ENCODE data around the gene RORC.

The RORC gene

DNA sequence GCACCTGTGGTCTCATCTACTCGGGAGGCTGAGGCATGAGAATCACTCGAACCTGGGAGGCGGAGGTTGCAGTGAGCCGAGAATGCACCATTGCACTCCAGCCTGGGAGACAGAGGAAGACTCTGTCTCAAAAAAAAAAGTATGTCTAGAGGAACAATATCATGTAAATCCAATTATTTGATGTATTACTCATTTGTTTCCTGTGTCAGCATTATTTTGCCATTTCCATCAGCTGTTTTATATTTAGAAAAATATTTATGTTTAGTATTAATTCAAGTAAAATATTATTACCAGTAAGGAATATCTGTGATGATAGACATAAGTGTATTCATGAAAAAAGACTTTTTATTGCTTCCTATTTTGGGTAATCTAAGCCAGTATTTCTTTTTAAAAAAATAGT, 54.3 kb downstream of the RORC start:
- H3K4me3 ChIP-seq (ENCODE audit: low read length), result no peak overlapping the region
- no peaks in the 10 kb centered on the region for H3K9me3 ChIP-seq (replicated peaks; ENCODE audit: insufficient read depth, low read length)
- peaks cover 17% of the 10 kb centered on the region for H3F3A ChIP-seq (ENCODE audit: insufficient read depth, low read length)
- H3K27me3 ChIP-seq (replicated peaks; ENCODE audit: insufficient read depth, low read length), result no peaks in the 10 kb centered on the region
- no peak overlapping the region for H2AFZ ChIP-seq (ENCODE audit: low read length)
- H4K20me1 ChIP-seq (ENCODE audit: insufficient read depth, low read length), result no peaks in the 10 kb centered on the region
- peaks cover 31% of the 10 kb centered on the region for H3K4me1 ChIP-seq (ENCODE audit: low read length)
- H3K36me3 ChIP-seq (replicated peaks; ENCODE audit: insufficient read depth, low read length), result no peaks in the 10 kb centered on the region
- no peak for DNase-seq
- H3K9me2 ChIP-seq (replicated peaks; ENCODE audit: insufficient read depth, low read length), result no peaks in the 10 kb centered on the region
- no peak overlapping the region for H3K4me2 ChIP-seq (ENCODE audit: low read depth, low read length)
- no peak overlapping the region for H3K9ac ChIP-seq (ENCODE audit: low read length)
- no peak overlapping the region for H3K27ac ChIP-seq (ENCODE audit: low read length)
- H3K79me2 ChIP-seq (ENCODE audit: low read length), result no peaks in the 10 kb centered on the region
- TF ChIP-seq EZH2 (optimal IDR thresholded peaks at IDR 0.05; ENCODE audit: low read depth, low read length), result no peak
- TF ChIP-seq, protein P1, sequence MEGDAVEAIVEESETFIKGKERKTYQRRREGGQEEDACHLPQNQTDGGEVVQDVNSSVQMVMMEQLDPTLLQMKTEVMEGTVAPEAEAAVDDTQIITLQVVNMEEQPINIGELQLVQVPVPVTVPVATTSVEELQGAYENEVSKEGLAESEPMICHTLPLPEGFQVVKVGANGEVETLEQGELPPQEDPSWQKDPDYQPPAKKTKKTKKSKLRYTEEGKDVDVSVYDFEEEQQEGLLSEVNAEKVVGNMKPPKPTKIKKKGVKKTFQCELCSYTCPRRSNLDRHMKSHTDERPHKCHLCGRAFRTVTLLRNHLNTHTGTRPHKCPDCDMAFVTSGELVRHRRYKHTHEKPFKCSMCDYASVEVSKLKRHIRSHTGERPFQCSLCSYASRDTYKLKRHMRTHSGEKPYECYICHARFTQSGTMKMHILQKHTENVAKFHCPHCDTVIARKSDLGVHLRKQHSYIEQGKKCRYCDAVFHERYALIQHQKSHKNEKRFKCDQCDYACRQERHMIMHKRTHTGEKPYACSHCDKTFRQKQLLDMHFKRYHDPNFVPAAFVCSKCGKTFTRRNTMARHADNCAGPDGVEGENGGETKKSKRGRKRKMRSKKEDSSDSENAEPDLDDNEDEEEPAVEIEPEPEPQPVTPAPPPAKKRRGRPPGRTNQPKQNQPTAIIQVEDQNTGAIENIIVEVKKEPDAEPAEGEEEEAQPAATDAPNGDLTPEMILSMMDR (IDR thresholded peaks at IDR 0.05; ENCODE audit: low read length), result no peak
- no peak for TF ChIP-seq EZH2phosphoT487 (IDR thresholded peaks at IDR 0.05; ENCODE audit: low read length)

DNA sequence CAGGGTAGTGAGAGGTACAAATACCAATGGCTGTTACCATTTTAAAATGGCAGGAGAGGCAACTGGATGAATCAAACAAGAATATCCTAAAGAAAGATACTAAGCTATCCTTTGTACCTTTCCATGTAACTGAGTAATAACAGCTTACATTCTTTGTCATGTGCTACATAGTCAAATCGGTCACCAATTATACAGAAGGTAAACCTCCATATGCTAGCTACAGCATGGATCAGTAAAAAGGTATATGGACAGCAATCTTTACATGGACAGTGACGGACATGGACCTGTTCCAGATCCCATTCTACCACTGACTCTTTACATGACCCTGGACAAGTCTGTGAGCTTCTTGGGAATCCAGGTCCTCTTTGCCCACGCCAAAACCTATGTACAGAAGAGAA, 54.9 kb downstream of the RORC start:
- Histone ChIP-seq H2AFZ (ENCODE audit: low read length) (no peak overlapping the region), H3K9me2 (replicated peaks; ENCODE audit: insufficient read depth, low read length) (no peaks in the 10 kb centered on the region), H3K9me3 (replicated peaks; ENCODE audit: insufficient read depth, low read length) (no peaks in the 10 kb centered on the region), H3F3A (ENCODE audit: insufficient read depth, low read length) (peaks cover 13% of the 10 kb centered on the region), H4K20me1 (ENCODE audit: insufficient read depth, low read length) (no peaks in the 10 kb centered on the region), H3K4me3 (ENCODE audit: low read length) (no peak overlapping the region), H3K4me1 (ENCODE audit: low read length) (peaks cover 24% of the 10 kb centered on the region), H3K9ac (ENCODE audit: low read length) (no peak overlapping the region), H3K27ac (ENCODE audit: low read length) (no peak overlapping the region), H3K79me2 (ENCODE audit: low read length) (no peaks in the 10 kb centered on the region), H3K27me3 (replicated peaks; ENCODE audit: insufficient read depth, low read length) (no peaks in the 10 kb centered on the region), H3K4me2 (ENCODE audit: low read depth, low read length) (no peak overlapping the region), H3K36me3 (replicated peaks; ENCODE audit: insufficient read depth, low read length) (no peaks in the 10 kb centered on the region)
- no peak for DNase-seq
- TF ChIP-seq, protein P1 (IDR thresholded peaks at IDR 0.05; ENCODE audit: low read length), result no peak
- no peak for TF ChIP-seq EZH2 (optimal IDR thresholded peaks at IDR 0.05; ENCODE audit: low read depth, low read length)
- TF ChIP-seq EZH2phosphoT487 (IDR thresholded peaks at IDR 0.05; ENCODE audit: low read length), result no peak

DNA sequence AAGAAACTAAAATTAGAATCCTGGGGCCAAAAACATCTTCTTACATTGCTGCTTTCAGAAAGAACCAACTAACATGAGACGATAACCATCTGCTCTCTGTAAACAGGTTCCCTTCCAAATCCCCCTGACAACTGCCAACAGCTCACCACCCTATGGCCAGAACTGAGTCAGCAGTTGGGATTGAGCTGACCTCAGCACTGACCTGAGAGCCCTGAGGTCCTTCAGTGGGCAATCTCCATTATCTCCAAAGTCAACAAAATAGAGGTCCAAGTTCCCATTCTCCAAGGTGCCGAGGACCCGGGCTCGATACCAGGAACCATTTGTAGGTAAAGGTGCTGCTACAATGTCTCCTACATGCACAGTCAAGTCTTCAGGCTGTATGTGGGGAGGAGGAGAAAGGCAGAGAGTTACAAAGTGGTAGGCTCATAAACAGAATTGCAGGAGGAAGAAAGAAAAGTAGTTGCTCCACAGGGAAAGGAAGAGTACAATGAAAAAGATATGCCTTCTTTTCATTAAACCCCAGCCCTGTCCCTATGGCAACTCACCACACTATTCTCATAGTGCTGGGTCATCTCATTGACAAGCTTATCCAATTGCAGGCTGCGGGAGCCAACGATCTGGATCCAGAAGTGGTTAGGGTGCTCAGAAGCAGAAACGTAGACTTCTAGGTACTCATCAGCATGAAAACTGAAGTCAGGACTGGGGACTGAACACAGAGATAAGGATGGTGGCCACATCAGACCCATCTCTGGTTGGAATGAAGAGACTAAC, 55.5 kb downstream of the RORC start:
- no peaks in the 10 kb centered on the region for H3K27me3 ChIP-seq (replicated peaks; ENCODE audit: insufficient read depth, low read length)
- H2AFZ ChIP-seq (ENCODE audit: low read length), result no peak overlapping the region
- H3K9me2 ChIP-seq (replicated peaks; ENCODE audit: insufficient read depth, low read length), result no peaks in the 10 kb centered on the region
- no peak overlapping the region for H3K9ac ChIP-seq (ENCODE audit: low read length)
- H3K4me3 ChIP-seq (ENCODE audit: low read length), result no peak overlapping the region
- no peaks in the 10 kb centered on the region for H3K9me3 ChIP-seq (replicated peaks; ENCODE audit: insufficient read depth, low read length)
- DNase-seq, result no peak
- no peaks in the 10 kb centered on the region for H3K79me2 ChIP-seq (ENCODE audit: low read length)
- TF ChIP-seq EZH2 (optimal IDR thresholded peaks at IDR 0.05; ENCODE audit: low read depth, low read length), result no peak
- no peaks in the 10 kb centered on the region for H3K36me3 ChIP-seq (replicated peaks; ENCODE audit: insufficient read depth, low read length)
- H3K27ac ChIP-seq (ENCODE audit: low read length), result no peak overlapping the region
- H3F3A ChIP-seq (ENCODE audit: insufficient read depth, low read length), result peaks cover 11% of the 10 kb centered on the region
- peaks cover 20% of the 10 kb centered on the region for H3K4me1 ChIP-seq (ENCODE audit: low read length)
- no peak overlapping the region for H3K4me2 ChIP-seq (ENCODE audit: low read depth, low read length)
- no peaks in the 10 kb centered on the region for H4K20me1 ChIP-seq (ENCODE audit: insufficient read depth, low read length)

DNA sequence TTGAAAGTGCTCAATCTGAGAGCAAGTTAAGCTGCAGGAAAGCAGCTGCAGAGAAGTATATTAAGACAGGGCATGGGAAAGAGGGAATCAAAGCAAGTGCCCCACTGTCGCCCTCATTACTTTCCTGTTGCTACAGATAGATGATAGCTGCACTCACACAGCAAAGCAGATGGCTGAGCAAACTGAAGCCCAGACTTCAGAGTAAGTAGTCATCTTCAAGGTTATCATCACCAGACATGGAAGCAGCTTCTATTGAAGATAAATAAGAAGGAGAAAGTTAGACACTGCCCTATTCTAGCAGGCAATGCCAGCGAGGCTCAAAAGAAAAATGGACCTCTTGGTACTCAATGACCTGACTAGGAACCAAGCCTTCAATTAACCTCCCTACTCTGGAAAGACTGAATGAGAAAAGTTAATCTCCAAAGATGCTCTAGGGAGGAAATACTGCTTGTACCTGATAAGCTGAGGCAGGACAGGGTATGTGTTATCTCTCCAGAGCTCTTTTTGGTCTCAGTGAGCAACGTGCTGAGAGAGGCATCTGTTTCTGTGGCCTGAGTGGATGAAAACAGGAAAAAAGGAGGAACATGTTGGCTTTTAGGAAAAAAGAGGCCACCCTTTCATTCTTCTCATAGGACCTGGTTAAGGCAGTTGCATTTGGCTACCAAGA, 57.2 kb downstream of the RORC start:
- H3K4me1 ChIP-seq (ENCODE audit: low read length), result peaks cover 8% of the 10 kb centered on the region
- no peak overlapping the region for H3K4me2 ChIP-seq (ENCODE audit: low read depth, low read length)
- TF ChIP-seq EZH2phosphoT487 (IDR thresholded peaks at IDR 0.05; ENCODE audit: low read length), result no peak
- TF ChIP-seq EZH2 (optimal IDR thresholded peaks at IDR 0.05; ENCODE audit: low read depth, low read length), result no peak
- TF ChIP-seq, protein P1 (IDR thresholded peaks at IDR 0.05; ENCODE audit: low read length), result no peak
- no peak overlapping the region for H3K27ac ChIP-seq (ENCODE audit: low read length)
- no peak overlapping the region for H3K9ac ChIP-seq (ENCODE audit: low read length)
- H3K9me2 ChIP-seq (replicated peaks; ENCODE audit: insufficient read depth, low read length), result no peaks in the 10 kb centered on the region
- H3K27me3 ChIP-seq (replicated peaks; ENCODE audit: insufficient read depth, low read length), result no peaks in the 10 kb centered on the region
- no peak overlapping the region for H2AFZ ChIP-seq (ENCODE audit: low read length)
- peaks cover 1% of the 10 kb centered on the region for H3F3A ChIP-seq (ENCODE audit: insufficient read depth, low read length)
- H4K20me1 ChIP-seq (ENCODE audit: insufficient read depth, low read length), result no peaks in the 10 kb centered on the region
- no peak for DNase-seq
- no peaks in the 10 kb centered on the region for H3K9me3 ChIP-seq (replicated peaks; ENCODE audit: insufficient read depth, low read length)
- H3K79me2 ChIP-seq (ENCODE audit: low read length), result no peaks in the 10 kb centered on the region
- no peaks in the 10 kb centered on the region for H3K36me3 ChIP-seq (replicated peaks; ENCODE audit: insufficient read depth, low read length)
- no peak overlapping the region for H3K4me3 ChIP-seq (ENCODE audit: low read length)

Measured in MM.1S (cell line).